ENCODE data around the gene ITGB3. TPM values are rescaled to one million over a fixed set of nuclear protein-coding genes. Genes with fewer than 3 reads are reported as not detected.

Gene ITGB3
- total RNA-seq, 1 experiment from 2014 or later, result 138 TPM

DNA sequence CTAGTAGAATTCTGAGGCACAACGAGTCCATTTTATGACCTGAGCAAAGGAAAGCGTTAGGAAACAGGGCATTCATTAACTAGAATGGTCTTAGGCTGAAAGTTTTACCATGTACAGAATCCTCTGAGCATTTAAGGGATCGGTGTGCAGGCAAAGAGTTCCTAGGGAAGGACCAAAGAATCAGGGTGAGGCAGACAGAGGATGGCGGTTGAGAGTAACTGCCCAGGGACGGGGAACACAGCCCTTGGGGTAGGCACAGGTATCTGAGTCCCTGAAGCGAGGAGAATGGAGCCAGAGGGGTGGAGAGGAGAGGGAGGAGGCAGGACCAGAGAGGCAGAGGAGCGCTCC lies 14.0 kb upstream of the ITGB3 start:
- in situ Hi-C loops (cut with HindIII; ENCODE audit: low pct_unique_long_range_greater_than_20kb, low sequenced_read_pairs), result no loop called here

DNA sequence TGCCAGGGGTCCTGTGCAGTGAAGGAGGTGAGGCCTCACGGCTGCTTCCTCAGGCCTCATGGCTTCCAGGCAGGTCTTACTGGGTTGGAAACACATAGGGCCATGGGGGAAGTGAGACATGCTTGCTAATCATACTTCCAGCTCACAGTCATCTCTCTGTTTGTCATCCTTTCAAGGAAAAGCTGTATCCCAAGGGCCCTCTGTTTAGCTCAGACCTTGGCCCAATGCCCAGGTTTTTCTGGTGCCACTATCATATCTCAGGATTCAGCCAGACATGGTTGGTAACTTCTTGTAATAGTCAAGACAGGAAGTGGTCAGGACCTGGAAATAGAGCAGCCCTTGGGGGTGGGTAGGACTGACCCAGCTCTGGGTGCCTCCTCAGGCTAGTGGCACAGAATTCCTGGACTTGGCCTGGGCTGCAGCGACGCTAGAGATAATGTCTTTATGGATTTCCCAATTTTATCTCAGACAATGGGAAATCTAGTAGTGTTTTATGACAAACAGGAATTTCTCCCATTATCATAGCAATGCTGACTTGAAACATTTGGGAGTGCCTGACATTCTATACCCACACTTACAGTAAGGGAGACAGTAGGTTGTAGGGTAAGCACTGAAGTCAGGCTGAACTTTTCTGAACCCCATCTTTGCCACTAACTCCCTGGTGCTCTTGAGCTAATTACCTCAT lies 13.5 kb upstream of the ITGB3 start:
- peak; percentile 97 for DNase-seq (ENCODE audit: low read depth)

More for the DNA sequence above, 14.0 kb upstream of the ITGB3 start:
- no peak for DNase-seq (ENCODE audit: low read depth)

GRCh38 chr17:47240806-47241205 lies 12.8 kb upstream of the ITGB3 start:
- DNase-seq (ENCODE audit: low read depth), result no peak
- in situ Hi-C loops (cut with HindIII; ENCODE audit: low pct_unique_long_range_greater_than_20kb, low sequenced_read_pairs), result no loop called here

More for the DNA sequence above, 13.5 kb upstream of the ITGB3 start:
- in situ Hi-C loops (cut with HindIII; ENCODE audit: low pct_unique_long_range_greater_than_20kb, low sequenced_read_pairs), result no loop called here

GRCh38 chr17:47242648-47243047 lies 11.0 kb upstream of the ITGB3 start:
- DNase-seq (ENCODE audit: low read depth), result no peak
- in situ Hi-C loops (cut with HindIII; ENCODE audit: low pct_unique_long_range_greater_than_20kb, low sequenced_read_pairs), result no loop called here

DNA sequence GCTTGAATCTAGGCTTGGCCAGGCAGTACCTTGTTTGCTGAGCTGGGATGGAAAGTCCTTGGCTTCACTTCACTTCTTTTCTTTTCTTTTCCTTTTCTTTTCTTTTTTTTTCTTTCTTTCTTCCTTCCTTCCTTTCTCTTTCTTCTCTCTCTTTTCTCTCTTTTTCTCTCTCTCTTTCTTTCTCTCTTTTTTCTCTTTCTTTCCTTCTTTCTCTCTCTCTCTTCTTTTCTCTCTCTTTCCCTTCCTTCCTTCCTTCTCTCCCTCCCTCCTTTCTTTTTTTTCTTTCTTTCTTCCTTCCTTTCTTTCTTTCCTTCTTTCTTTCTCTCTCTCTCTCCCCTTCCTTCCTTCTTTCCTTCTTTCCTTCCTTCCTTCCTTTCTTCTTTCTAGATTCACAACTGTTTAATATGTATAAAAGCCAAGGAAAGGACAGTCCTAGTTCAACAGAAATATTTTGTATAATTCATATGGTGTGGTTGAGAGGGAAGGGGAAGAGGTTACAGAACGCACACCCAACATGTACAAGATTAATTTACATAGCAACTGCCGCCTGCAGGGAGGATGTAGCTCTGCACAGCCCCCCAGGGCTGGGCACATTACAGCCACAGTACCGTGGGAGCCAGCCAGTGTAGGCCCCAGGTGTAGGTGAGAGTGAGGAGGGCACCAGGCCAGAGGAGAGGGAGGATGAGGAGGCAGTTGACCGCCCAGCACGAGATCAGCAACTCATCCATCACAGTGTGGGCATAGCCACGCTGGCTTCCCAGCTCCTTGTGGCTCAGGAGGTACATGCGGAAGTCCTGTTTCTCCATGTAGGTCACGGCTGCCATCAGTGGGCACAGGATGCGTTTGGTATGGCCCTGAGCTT lies 9.7 kb upstream of the ITGB3 start:
- DNase-seq (ENCODE audit: low read depth), result no peak
- in situ Hi-C loops (cut with HindIII; ENCODE audit: low pct_unique_long_range_greater_than_20kb, low sequenced_read_pairs), result no loop called here

DNA sequence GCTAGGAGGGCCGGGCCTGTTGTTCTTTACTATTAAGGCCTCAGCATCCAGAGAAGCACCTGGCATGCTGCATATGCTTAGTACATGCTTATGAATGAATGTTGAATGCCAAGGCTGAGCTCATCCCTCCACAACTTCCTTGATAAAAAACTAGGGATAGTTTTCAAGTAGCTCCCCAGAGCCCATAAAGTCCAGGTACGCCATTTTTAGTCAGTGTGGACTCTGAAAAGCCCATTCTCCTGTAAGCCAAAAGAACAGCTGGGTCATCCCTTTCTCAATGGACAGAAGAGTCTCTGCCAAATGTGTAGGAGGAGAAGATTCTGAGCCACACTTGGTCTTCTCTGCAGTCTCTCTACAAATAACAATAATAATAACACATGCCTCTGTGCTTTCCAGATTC lies 8.9 kb upstream of the ITGB3 start:
- in situ Hi-C loops (cut with HindIII; ENCODE audit: low pct_unique_long_range_greater_than_20kb, low sequenced_read_pairs), result no loop called here
- DNase-seq (ENCODE audit: low read depth), result no peak

DNA sequence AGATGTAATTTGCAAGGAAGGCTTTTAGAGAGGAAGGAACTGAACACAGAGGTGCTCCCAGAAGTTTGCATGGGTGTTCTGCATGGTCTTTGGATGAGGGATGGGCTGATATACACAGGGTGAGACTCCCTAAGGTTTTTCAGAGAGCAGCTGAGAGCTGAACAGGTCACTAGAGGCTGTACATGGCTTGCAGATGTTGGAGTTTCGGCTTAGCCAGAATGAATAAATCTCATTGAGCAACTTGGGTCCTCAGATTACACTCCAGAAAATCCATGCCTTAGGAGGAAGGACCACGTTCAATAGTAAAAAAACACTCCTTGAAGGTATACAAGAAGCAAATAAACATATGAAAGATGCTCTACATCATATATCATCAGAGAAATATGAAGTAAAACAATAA lies 7.5 kb upstream of the ITGB3 start:
- in situ Hi-C loops (cut with HindIII; ENCODE audit: low pct_unique_long_range_greater_than_20kb, low sequenced_read_pairs), result no loop called here

DNA sequence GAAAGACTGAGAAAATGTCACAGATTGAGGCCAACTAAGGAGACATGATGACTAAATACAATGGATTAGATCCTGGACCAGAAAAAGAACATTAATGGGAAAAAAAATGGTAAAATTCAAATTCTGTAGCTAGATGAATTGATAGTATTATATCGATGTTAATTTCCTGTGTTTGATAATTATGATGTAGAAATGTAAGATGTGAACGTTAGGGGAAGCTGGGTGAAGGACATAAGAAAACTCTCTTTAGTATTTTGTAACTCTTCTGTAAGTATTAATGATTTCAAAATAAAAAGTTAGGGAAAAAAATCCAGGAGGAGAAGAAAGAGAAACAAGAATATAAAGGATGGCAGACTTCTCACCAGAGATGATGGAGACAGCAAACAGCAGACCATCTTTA lies 2.8 kb upstream of the ITGB3 start:
- no peak for DNase-seq (ENCODE audit: low read depth)
- in situ Hi-C loops (cut with HindIII; ENCODE audit: low pct_unique_long_range_greater_than_20kb, low sequenced_read_pairs), result no loop called here

More for the DNA sequence above, 7.5 kb upstream of the ITGB3 start:
- DNase-seq (ENCODE audit: low read depth), result no peak

- in situ Hi-C loops (cut with HindIII; ENCODE audit: low pct_unique_long_range_greater_than_20kb, low sequenced_read_pairs), result no loop called here
Measured at GRCh38 chr17:47251421-47251940, 2.1 kb upstream of the ITGB3 start.

GRCh38 chr17:47252209-47252608 lies 1.4 kb upstream of the ITGB3 start:
- peak; percentile 35 for DNase-seq (ENCODE audit: low read depth)
- in situ Hi-C loops (cut with HindIII; ENCODE audit: low pct_unique_long_range_greater_than_20kb, low sequenced_read_pairs), result no loop called here

More at GRCh38 chr17:47251421-47251940, 2.1 kb upstream of the ITGB3 start:
- DNase-seq (ENCODE audit: low read depth), result no peak

GRCh38 chr17:47252766-47253512 lies 688 bp upstream of the ITGB3 start:
- DNase-seq (ENCODE audit: low read depth), result no peak
- in situ Hi-C loops (cut with HindIII; ENCODE audit: low pct_unique_long_range_greater_than_20kb, low sequenced_read_pairs), result no loop called here

- in situ Hi-C loops (cut with HindIII; ENCODE audit: low pct_unique_long_range_greater_than_20kb, low sequenced_read_pairs), result no loop called here
- DNase-seq (ENCODE audit: low read depth), result peak; percentile 44
Measured at GRCh38 chr17:47254403-47254943, 846 bp downstream of the ITGB3 start.

DNA sequence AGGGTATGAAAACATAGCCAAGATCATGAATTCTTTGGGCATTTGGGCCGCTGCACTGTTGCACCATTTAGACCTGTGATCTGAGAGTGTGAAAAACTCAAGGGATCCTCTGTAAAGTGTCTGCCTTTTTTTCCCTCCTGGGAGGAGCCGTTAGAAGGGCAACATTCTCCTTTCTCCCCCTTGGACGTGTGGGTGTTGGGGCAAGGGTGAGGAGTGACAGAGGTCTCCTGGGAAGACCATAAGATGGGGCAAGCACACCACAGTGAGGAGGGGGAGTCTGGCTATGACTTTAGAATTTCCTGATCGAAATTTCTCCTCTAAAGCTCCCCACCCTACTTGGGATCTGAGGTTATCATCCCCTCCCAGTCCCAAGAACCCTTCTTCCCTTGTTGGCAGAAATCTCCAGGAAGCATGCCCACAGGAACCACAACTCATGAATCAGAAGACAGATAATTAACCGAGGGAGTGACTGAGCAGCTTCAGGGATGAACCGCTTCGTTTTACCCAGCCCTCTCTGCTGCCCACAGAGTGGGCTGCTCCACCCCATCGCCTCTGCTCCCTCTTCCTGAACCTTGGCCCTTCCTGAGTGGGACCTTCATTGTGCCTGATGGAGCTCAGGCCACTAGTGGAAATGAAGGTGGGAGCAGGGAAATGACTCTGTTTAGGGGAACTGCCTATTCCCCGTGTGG lies 4.2 kb downstream of the ITGB3 start:
- in situ Hi-C loops (cut with HindIII; ENCODE audit: low pct_unique_long_range_greater_than_20kb, low sequenced_read_pairs), result no loop called here

DNA sequence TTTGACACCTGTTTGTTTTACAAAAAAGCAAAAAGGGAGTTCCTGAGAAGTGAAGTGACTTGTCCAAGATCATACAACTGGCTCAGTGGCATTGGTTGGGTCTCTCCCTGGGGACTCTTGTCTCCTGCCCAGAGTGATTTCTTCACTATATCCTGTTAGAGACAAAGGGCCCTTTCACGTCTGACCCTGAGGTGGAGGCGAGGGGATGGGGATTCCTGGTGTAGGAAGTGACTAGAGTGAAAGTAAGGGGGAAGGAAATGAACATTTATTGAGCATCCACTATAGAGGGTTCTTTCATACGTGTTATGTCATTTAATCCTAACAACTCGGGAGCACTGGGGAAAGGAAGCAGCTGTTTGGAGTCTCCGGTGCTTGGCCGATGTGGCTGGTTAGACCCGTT lies 9.0 kb downstream of the ITGB3 start:
- DNase-seq (ENCODE audit: low read depth), result no peak
- in situ Hi-C loops (cut with HindIII; ENCODE audit: low pct_unique_long_range_greater_than_20kb, low sequenced_read_pairs), result no loop called here

More for the DNA sequence above, 4.2 kb downstream of the ITGB3 start:
- peak; percentile 95 for DNase-seq (ENCODE audit: low read depth)

DNA sequence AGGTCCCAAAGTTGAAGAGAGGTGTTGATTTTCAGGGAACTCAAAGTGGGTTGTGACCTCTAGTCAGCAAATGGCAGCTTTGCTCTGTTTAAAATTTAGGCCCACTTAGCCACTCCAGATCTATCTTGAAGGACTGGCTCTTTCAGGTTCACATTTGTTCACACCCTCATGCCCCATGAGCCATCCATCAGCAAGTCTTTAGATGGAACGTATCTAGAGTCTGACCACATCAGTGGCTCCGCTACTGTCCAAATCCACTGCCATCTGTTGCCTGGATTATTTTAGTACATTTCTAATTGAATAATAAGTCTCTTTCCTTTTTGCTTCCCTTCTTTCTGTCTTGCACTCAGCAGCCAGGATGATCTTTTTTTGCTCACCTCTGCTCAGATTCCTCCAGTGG lies 10.5 kb downstream of the ITGB3 start:
- in situ Hi-C loops (cut with HindIII; ENCODE audit: low pct_unique_long_range_greater_than_20kb, low sequenced_read_pairs), result no loop called here
- DNase-seq (ENCODE audit: low read depth), result no peak

GRCh38 chr17:47265983-47266541 lies 12.4 kb downstream of the ITGB3 start:
- in situ Hi-C loops (cut with HindIII; ENCODE audit: low pct_unique_long_range_greater_than_20kb, low sequenced_read_pairs), result no loop called here
- DNase-seq (ENCODE audit: low read depth), result peak; percentile 85

DNA sequence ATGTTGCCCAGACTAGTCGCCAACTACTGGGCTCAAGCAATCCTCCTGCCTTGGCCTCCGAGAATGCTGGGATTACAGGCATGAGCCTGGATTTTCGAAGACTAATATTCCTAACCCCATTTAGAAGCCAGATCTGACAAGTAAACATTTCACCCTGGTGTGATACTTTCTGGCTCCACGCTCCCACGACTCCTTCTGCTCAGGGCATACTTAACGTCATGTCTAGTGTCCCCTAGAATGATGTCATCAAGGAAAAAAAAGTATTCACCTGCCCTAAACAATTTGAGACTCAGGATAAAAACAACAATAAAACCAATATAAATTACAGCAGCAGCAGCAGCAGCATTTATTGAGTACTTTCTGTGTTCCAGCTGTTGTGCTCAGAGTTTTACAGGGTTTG lies 13.2 kb downstream of the ITGB3 start:
- no peak for DNase-seq (ENCODE audit: low read depth)
- in situ Hi-C loops (cut with HindIII; ENCODE audit: low pct_unique_long_range_greater_than_20kb, low sequenced_read_pairs), result no loop called here

Data from Caki2 (cell line).